NCI-H1417 (cell line): ENCODE results near the gene ZFHX3.

Experiments
- DNase-seq, 3 experiments: peaks; one replicate each; lab custom pipeline; 2025; lab: John Stamatoyannopoulos, UW

Gene ZFHX3

GRCh38 chr16:72876221-72876620, 171.7 kb downstream of the ZFHX3 start:
- no peak for DNase-seq

GRCh38 chr16:72875291-72876031, 172.5 kb downstream of the ZFHX3 start:
- no peak for DNase-seq

GRCh38 chr16:72873853-72874252, 174.1 kb downstream of the ZFHX3 start:
- DNase-seq = no peak

GRCh38 chr16:72873044-72873443, 174.9 kb downstream of the ZFHX3 start:
- no peak for DNase-seq

GRCh38 chr16:72865835-72866234, 182.1 kb downstream of the ZFHX3 start:
- DNase-seq = no peak

- DNase-seq = no peak
Measured at GRCh38 chr16:72865258-72865657, 182.7 kb downstream of the ZFHX3 start.

- no peak for DNase-seq
Measured at GRCh38 chr16:72864130-72864833, 183.6 kb downstream of the ZFHX3 start.

- DNase-seq = no peak
Measured at GRCh38 chr16:72862090-72862489, 185.8 kb downstream of the ZFHX3 start.

- DNase-seq = no peak
Measured at GRCh38 chr16:72860726-72861562, 187.0 kb downstream of the ZFHX3 start.

- DNase-seq = no peak
Measured at GRCh38 chr16:72859581-72859980, 188.3 kb downstream of the ZFHX3 start.

GRCh38 chr16:72858665-72859493, 189.0 kb downstream of the ZFHX3 start:
- DNase-seq = no peak

GRCh38 chr16:72857834-72858664, 189.9 kb downstream of the ZFHX3 start:
- no peak for DNase-seq

GRCh38 chr16:72856797-72857196, 191.1 kb downstream of the ZFHX3 start:
- DNase-seq = peak in 1 of 3 experiments; percentile 30

- no peak for DNase-seq
Measured at GRCh38 chr16:72854267-72854959, 193.5 kb downstream of the ZFHX3 start.

GRCh38 chr16:72853575-72854266, 194.2 kb downstream of the ZFHX3 start:
- DNase-seq = no peak

GRCh38 chr16:72852421-72852820, 195.5 kb downstream of the ZFHX3 start:
- no peak for DNase-seq

- no peak for DNase-seq
Measured at GRCh38 chr16:72850853-72851252, 197.1 kb downstream of the ZFHX3 start.

GRCh38 chr16:72850021-72850420, 197.9 kb downstream of the ZFHX3 start:
- no peak for DNase-seq
